NOMO-1 treated with dmso at 0.1 percent for 144 hours (cell line): ENCODE results near the gene USB1.
A peak's percentile ranks its signal among the peaks of the same experiment; 100 is the strongest.

ENCODE experiments used
- DNase-seq: peaks from one replicate; lab custom pipeline; 2025; ENCODE audit not compliant: unreplicated experiment; lab: John Stamatoyannopoulos, UW

USB1 gene, protein sequence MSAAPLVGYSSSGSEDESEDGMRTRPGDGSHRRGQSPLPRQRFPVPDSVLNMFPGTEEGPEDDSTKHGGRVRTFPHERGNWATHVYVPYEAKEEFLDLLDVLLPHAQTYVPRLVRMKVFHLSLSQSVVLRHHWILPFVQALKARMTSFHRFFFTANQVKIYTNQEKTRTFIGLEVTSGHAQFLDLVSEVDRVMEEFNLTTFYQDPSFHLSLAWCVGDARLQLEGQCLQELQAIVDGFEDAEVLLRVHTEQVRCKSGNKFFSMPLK

GRCh38 chr16:58000706-58001676, at the start of gene USB1:
Gene USB1, plus strand, starts transcription at chr16:58001407. Its CDS starts 77 bp downstream, at chr16:58001484.
- peak; percentile 70 for DNase-seq

- DNase-seq, result no peak
Measured at GRCh38 chr16:57952909-57953308, 48.3 kb upstream of the USB1 start.

- DNase-seq, result no peak
Measured at GRCh38 chr16:57953857-57954256, 47.4 kb upstream of the USB1 start.

- DNase-seq, result no peak
Measured at GRCh38 chr16:57955572-57956188, 45.5 kb upstream of the USB1 start.

DNA sequence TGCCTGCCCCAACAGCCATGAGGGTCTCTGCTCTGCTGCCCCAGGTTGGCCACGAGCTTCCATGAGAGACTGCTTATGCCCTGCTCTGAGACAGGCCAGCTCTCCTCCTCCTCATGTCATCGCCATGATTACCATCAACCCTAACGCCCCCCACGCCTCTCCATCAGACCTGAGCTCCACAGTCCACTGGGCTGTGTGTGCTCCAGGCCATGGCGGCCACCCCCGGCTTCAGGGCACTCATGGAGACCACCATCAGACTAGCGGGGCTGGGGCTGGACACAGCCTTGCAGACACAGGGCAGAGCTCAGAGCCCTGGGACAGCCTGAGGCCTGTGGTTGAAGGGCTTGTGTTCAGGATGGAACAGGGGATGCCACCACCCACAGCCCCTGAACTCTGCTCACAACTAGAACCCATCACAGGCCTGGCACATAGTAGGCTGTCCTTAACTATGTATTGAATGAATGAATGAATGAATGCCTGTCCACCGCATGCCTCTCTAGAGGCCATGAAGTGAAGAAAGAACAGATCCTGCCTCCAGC, 44.9 kb upstream of the USB1 start:
- DNase-seq, result no peak

- DNase-seq, result no peak
Measured at GRCh38 chr16:57956924-57957672, 44.1 kb upstream of the USB1 start.

- DNase-seq, result no peak
Measured at GRCh38 chr16:57957673-57958392, 43.4 kb upstream of the USB1 start.

DNA sequence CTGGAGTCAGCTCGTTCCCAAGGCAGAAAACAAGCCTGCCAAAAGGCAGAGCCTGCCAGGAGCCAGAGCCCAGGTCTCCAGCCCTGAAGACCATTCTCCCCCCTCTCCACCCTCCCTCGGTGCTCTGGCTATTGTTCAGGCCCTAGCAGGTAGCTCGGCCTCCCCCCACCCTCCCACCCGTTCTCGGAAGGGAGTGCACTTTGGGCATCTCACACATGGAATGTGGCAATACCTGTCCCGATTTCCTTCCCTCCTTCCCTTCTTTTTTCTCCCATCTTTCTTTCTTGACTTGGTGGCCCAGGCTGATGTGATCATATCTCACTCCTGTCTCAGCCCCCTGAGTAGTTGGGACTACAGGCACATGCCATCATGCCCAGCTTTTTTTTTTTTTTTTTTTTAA, 42.7 kb upstream of the USB1 start:
- no peak for DNase-seq

- peak; percentile 20 for DNase-seq
Measured at GRCh38 chr16:57959121-57959520, 42.1 kb upstream of the USB1 start.

GRCh38 chr16:57959804-57960203, 41.4 kb upstream of the USB1 start:
- DNase-seq, result no peak

DNA sequence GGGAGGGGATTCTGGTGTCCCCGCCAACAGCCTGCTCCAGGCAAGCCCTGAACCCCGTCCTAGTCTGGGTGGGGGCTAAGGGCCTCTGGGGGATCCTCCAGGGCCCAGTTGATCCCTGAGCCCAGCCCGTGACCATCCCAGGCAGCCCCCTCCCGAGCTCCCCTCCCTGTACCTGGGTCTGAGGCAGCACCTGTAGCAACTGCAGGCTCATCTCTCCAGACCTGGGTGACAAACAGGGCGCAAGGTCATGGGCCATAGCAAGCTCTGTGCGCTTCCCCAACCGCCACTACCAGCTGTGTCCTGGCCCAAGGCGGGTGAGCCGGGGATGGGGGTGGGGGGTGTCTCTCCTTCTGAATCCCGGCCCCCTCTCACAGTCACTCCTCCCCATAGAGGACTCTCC, 40.9 kb upstream of the USB1 start:
- DNase-seq, result no peak

- DNase-seq, result no peak
Measured at GRCh38 chr16:57960826-57961472, 40.3 kb upstream of the USB1 start.

- DNase-seq, result no peak
Measured at GRCh38 chr16:57961538-57961937, 39.7 kb upstream of the USB1 start.

- DNase-seq, result no peak
Measured at GRCh38 chr16:57962046-57962445, 39.2 kb upstream of the USB1 start.

- DNase-seq, result no peak
Measured at GRCh38 chr16:57962756-57963155, 38.5 kb upstream of the USB1 start.

DNA sequence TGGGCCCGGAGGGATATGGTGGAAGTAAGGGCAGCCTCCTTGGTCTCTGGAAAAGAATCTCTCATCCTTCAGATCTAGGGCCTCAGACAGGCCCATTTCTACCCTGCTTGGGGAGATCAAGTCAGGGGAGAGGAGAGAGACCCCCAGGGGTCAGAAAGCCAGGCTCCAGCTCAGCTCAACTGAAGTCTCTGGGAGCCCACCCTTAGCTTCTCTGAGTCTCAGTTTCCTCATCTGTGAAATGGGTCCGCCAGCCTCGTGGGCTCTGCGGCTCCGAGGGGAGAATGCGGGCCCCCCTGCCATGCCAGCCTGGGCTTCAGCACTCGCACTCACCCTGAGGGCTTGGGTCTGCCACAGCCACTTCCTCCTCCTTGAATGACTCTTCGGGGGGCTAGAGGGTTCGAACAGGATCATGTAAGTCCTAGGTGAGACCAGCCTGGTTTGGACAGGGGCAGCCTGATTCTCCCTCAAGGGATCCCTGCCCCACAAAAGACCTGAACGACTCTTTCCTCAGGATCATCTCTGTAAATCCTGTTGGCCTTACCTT, 37.0 kb upstream of the USB1 start:
- DNase-seq, result no peak

DNA sequence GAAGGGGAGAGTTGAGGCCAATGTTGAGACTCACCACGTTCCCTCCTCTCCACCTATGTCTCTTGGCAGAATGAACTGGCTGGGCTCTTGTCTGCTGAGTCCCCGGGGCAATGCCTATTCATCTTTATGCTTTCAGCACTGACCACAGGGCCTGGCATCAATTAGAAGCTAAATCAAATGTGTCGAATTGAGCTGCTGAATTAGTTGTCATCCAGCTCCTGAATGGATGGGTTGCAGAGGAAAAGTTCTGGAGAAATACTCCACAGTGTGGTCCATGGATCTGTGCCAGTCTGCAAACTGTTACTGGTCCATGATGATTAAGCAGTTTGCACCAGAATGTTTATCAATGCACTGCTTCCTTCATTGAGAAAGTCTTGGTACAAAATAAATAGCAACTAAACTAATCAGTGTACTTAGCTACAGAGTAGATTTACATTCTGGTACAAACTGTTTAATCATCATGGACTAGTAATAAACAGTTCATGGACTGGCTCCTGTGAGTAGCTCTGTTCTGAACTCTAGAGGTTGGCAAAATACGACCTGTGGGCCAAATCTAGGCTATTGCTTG, 34.9 kb upstream of the USB1 start:
- no peak for DNase-seq

DNA sequence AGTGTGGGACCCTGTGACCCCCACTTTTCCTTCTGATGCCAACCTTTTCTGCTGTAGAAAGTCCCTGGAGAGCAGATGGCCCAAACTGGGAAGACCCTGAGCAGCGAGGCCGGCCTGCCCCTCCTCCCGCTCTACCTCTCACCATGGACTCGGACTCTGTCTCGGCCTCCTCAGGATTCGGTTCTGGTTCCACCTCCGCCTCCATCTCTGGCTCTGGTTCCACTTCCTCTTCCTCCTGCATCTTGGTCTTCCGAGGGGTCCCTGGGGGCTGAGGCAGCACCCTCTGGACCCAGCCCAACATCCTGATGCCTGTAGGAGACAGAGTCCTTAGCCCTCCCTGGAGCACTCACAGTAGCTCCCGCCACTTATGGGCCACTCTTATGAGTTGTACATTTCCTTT, 34.2 kb upstream of the USB1 start:
- no peak for DNase-seq

DNA sequence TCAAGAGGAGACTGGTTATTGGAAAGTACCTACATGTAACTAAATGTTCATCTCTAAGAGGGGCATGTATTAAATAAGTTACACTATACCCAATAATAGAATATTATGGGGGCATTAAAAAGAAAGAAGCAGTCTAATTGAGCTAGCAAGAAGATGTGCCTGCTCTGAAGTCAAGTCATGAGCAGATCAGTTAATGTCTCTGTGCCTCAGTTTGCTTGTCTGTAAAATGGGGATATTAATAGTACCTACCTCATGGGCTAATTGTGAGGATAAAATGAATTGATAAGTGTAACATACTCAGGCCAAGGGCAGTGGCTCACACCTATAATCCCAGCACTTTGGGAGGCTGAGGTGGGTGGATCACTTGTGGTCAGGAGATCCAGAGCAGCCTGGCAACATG, 33.3 kb upstream of the USB1 start:
- no peak for DNase-seq
